Sigmoid colon (tissue), 7 donors: Measurements from ENCODE around the gene CYP51A1. TPM values are rescaled to one million over a fixed set of nuclear protein-coding genes. Genes with fewer than 3 reads are reported as not detected.

Source experiments
- DNase-seq: peaks from one replicate; pipeline ENCODE4 v3.0.0-alpha.2; 2019
- H3K27ac ChIP-seq, 4 donors: fragments of 200-600 bp; sonication (generic); one replicate each; pipeline ENCODE4 v1.5.1; 2016 to 2019; ENCODE audit warnings: mild to moderate bottlenecking in 1 of 4
- H3K27me3 ChIP-seq, 3 donors: fragments of 200-600 bp; sonication (generic); one replicate each; pipeline ENCODE4 v1.5.1; 2019; ENCODE audit warnings: mild to moderate bottlenecking in 1 of 3
- H3K36me3 ChIP-seq, 4 donors: fragments of 200-600 bp; sonication (generic); one replicate each; pipeline ENCODE4 v1.5.1; 2016 to 2019
- H3K4me1 ChIP-seq, 4 donors: fragments of 200-600 bp; sonication (generic); one replicate each; pipeline ENCODE4 v1.5.1; 2017 to 2019
- H3K4me3 ChIP-seq, 4 donors: fragments of 200-600 bp; sonication (generic); one replicate each; pipeline ENCODE4 v1.5.1; 2017 to 2019; ENCODE audit warnings: mild to moderate bottlenecking in 2 of 4, moderate library complexity in 1 of 4
- H3K9me3 ChIP-seq, 4 donors: fragments of 200-600 bp in 3 of 4; sonication (generic) in 3 of 4; one replicate each; pipeline versions ENCODE4 v1.5.1 to v1.6.1; 2013 to 2019
- EP300 ChIP-seq, 4 donors: sonication (generic); formaldehyde crosslinking; IDR thresholded peaks; one replicate each; pipeline ENCODE4 v1.6.1; 2017; ENCODE audit warnings: antibody characterized with exemption in 4 of 4
- POLR2A ChIP-seq, 2 donors: fragments of 450-650 bp; IDR thresholded peaks; one replicate each; pipeline ENCODE4 v1.6.1; 2016; ENCODE audit warnings: antibody characterized with exemption in 2 of 2, mild to moderate bottlenecking in 2 of 2, moderate library complexity in 2 of 2
- POLR2AphosphoS5 ChIP-seq, 4 donors: sonication (generic); formaldehyde crosslinking; IDR thresholded peaks; one replicate each; pipeline ENCODE4 v1.6.1; 2017; ENCODE audit warnings: antibody characterized with exemption in 4 of 4
- WGBS, 2 donors: extraction: QIAGEN DNeasy Blood & Tissue Kit; methylation state at CpG; one replicate each; pipeline ENCODE4 v1.1.7; 2013; 5-methylcytosine and 5-hydroxymethylcytosine counted together
- intact Hi-C: fragments of 100-400 bp; cut with DNase I; formaldehyde crosslinking; loops from one replicate; pipeline ENCODE4 v1.15.1; 2023
- polyA plus RNA-seq, 3 donors: library from polyadenylated mRNA; stranded (reverse); fragments of 200-250 nt; gene quantifications; one replicate each; pipeline ENCODE4 v1.2.3, GENCODE V29; 2013
- total RNA-seq, 4 donors: library from RNA; depleted of rRNA; stranded (reverse); fragments of >200 nt; gene quantifications; one replicate each; pipeline ENCODE4 v1.1.0, GENCODE V29; 2016
- TF ChIP-seq, protein P1 (sequence below), 4 experiments: fragments of 450-650 bp in 3 of 4; fragments of 200-600 bp in 1 of 4; IDR thresholded peaks; one replicate each; pipeline ENCODE4 v1.5.1; 2016 to 2019; ENCODE audit warnings: antibody characterized with exemption in 4 of 4, mild to moderate bottlenecking in 3 of 4, moderate library complexity in 2 of 4
- donor health status: healthy with polysubstance abuse.
- donor health status: Bipolar disorder and iron deficiency.
- donor health status: healthy.

Gene CYP51A1
- total and polyA plus RNA-seq, 7 donors = 11.4 to 86.8 (median 24.3) TPM

DNA sequence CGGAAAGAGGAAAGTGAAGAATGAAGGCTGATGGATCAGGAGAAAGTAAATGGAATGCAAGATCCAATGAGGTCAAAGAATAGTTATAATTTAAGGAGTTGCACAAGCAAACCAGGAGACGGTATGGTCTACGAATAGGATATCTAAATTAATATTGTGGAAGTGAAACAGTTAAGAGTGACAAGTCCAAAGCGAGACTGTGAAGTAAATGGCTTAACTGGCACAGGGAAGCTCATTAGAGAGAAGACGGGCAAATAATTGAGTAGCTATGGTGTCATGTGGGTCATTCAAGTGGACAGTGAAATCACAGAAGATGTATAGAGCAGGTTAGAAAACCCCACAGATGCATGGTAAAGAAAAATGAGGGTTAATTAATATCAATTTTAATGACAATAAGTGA is 3.2 kb downstream of the CYP51A1 start:
- WGBS, 2 donors = 91 to 93% methylated on average over 5 of the region's 5 CpGs
- intact Hi-C loops = loop anchor here (5.0 to 10.0 kb wide), 4 partner anchors 114 to 396 kb away; partner anchors contain the start of genes ANKIB1, GATAD1, KRIT1 and MTERF1
- Histone ChIP-seq H3K4me3 (no peak overlapping the region), H3K27me3 (no peaks in the 10 kb centered on the region), H3K4me1 (peaks cover 0 to 21% (median 10%) of the 10 kb centered on the region in 4 donors), H3K9me3 (no peaks in the 10 kb centered on the region), H3K36me3 (peaks cover 4 to 45% (median 7%) of the 10 kb centered on the region in 4 donors), H3K27ac (no peak overlapping the region)
- TF ChIP-seq POLR2AphosphoS5 (IDR thresholded peaks at IDR 0.05) = no peak
- TF ChIP-seq EP300 (IDR thresholded peaks at IDR 0.05) = no peak
- TF ChIP-seq, protein P1, sequence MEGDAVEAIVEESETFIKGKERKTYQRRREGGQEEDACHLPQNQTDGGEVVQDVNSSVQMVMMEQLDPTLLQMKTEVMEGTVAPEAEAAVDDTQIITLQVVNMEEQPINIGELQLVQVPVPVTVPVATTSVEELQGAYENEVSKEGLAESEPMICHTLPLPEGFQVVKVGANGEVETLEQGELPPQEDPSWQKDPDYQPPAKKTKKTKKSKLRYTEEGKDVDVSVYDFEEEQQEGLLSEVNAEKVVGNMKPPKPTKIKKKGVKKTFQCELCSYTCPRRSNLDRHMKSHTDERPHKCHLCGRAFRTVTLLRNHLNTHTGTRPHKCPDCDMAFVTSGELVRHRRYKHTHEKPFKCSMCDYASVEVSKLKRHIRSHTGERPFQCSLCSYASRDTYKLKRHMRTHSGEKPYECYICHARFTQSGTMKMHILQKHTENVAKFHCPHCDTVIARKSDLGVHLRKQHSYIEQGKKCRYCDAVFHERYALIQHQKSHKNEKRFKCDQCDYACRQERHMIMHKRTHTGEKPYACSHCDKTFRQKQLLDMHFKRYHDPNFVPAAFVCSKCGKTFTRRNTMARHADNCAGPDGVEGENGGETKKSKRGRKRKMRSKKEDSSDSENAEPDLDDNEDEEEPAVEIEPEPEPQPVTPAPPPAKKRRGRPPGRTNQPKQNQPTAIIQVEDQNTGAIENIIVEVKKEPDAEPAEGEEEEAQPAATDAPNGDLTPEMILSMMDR (IDR thresholded peaks at IDR 0.05) = no peak
- DNase-seq = no peak

GRCh38 chr7:92121681-92122080 is 12.6 kb downstream of the CYP51A1 start:
- intact Hi-C loops = no loop called here

DNA sequence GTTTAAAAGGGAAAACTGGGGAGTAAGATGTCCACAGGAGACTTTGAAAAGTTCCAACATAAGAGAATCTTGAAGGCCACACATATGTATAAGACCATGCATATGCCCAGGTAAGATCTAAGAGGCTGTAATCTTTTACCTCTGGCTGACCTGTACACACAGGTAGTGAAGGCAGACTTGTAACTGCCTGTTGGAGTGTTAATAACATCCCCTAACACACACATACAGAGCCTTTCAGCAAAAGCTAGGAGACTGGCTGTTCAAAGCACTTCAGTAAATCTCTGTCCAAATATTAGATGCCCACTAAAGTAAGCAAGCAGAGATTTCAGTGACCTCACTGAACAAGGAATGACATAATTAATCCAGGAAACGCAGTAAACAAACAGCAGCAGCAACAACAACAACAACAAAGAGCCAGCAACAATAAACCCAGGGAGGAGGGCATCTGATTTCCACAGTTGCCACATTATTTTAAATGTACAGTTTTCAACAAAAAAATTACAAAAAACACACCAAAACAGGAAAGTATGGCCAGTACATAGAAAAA is 15.0 kb downstream of the CYP51A1 start:
- DNase-seq = no peak
- no peak overlapping the region for H3K27ac ChIP-seq
- intact Hi-C loops = no loop called here
- WGBS, 2 donors = 85 to 97% methylated on average over 1 of the region's 1 CpG
- peaks cover 0 to 68% (median 27%) of the 10 kb centered on the region in 4 donors for H3K36me3 ChIP-seq
- H3K4me1 ChIP-seq = no peaks in the 10 kb centered on the region
- H3K9me3 ChIP-seq = no peaks in the 10 kb centered on the region
- no peaks in the 10 kb centered on the region for H3K27me3 ChIP-seq
- no peak overlapping the region for H3K4me3 ChIP-seq
- TF ChIP-seq POLR2A (IDR thresholded peaks at IDR 0.05) (no peak), EP300 (IDR thresholded peaks at IDR 0.05) (no peak), POLR2AphosphoS5 (IDR thresholded peaks at IDR 0.05) (no peak)
- TF ChIP-seq, protein P1 (IDR thresholded peaks at IDR 0.05) = no peak

More at GRCh38 chr7:92121681-92122080, 12.6 kb downstream of the CYP51A1 start:
- H3K27me3 ChIP-seq = no peaks in the 10 kb centered on the region
- no peak overlapping the region for H3K4me3 ChIP-seq
- DNase-seq = no peak
- H3K36me3 ChIP-seq = peaks cover 4 to 69% (median 23%) of the 10 kb centered on the region in 4 donors
- H3K4me1 ChIP-seq = no peaks in the 10 kb centered on the region
- H3K9me3 ChIP-seq = no peaks in the 10 kb centered on the region
- TF ChIP-seq POLR2AphosphoS5 (IDR thresholded peaks at IDR 0.05) (no peak), POLR2A (IDR thresholded peaks at IDR 0.05) (no peak), EP300 (IDR thresholded peaks at IDR 0.05) (no peak)
- TF ChIP-seq, protein P1 (IDR thresholded peaks at IDR 0.05) = no peak
- H3K27ac ChIP-seq = no peak overlapping the region

DNA sequence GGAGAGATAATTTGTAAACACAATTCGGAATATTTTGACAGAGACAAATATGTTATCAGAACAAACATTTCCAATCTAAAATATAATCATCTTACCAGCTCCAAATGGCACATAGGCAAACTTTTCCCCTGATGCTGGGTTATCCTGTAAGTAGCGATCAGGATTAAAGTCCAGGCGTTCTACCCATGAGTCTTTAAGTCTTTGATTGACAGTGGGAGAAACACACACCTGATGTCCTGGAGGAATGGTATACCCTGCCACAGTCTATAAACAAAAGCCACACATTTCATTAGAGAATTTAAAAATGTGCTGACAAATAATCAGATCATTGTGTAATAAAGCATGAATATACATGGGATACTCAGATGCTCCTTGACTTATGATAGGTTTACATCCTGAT is 17.3 kb downstream of the CYP51A1 start:
- Histone ChIP-seq H3K4me1 (no peaks in the 10 kb centered on the region), H3K4me3 (no peak overlapping the region), H3K27me3 (no peaks in the 10 kb centered on the region), H3K9me3 (no peaks in the 10 kb centered on the region), H3K27ac (no peak overlapping the region), H3K36me3 (peaks cover 0 to 59% (median 13%) of the 10 kb centered on the region in 4 donors)
- TF ChIP-seq EP300 (IDR thresholded peaks at IDR 0.05) (no peak), POLR2A (IDR thresholded peaks at IDR 0.05) (no peak), POLR2AphosphoS5 (IDR thresholded peaks at IDR 0.05) (no peak)
- TF ChIP-seq, protein P1 (IDR thresholded peaks at IDR 0.05) = no peak
- intact Hi-C loops = no loop called here
- DNase-seq = no peak
- 96 to 97% methylated on average over 3 of the region's 3 CpGs for WGBS, 2 donors

- Histone ChIP-seq H3K27me3 (no peaks in the 10 kb centered on the region), H3K4me1 (no peaks in the 10 kb centered on the region), H3K36me3 (peaks cover 0 to 59% (median 8%) of the 10 kb centered on the region in 4 donors), H3K4me3 (no peak overlapping the region), H3K9me3 (no peaks in the 10 kb centered on the region), H3K27ac (no peak overlapping the region)
- no peak for DNase-seq
- TF ChIP-seq POLR2AphosphoS5 (IDR thresholded peaks at IDR 0.05) = no peak
- intact Hi-C loops = no loop called here
- 81 to 91% methylated on average over 5 of the region's 5 CpGs for WGBS, 2 donors
These were observed 18.5 kb downstream of the CYP51A1 start for GRCh38 chr7:92115821-92116220.
